ENCODE measurements around the gene PIEZO1. TPM values are rescaled to one million over a fixed set of nuclear protein-coding genes. Genes with fewer than 3 reads are reported as not detected.

The PIEZO1 gene
- polyA plus RNA-seq, 1 experiment = 139 TPM

DNA sequence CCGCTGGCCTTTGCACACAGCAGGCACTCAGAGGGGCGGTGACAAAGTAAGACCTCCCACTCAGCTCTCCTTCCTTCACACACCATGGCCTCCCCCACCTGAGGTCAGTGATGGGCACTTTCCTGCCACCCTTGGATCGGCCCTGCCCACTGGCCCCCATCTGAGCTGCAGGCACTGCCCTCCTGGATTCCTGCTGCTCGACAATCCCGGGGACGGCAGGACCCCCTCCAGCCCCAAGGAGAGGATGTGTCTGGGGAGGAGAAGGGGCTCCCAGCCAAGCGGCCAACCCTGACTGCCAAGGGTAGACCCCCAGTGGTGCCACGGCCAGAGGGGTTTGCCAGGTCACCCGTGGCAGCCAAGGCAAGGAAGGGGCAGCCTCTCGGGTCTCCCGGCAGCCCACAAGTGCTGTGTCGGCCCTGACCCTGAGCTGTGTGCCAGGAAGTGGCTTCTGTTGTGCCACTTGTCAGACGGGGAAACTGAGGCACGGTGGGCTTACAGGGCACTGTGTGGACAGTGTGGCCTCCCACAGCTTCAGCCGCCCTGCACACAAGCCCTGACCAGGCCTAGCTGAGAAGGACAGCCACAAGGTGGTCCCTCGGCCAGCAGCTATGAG is 22.7 kb downstream of the PIEZO1 start:
- TF ChIP-seq, protein P1, sequence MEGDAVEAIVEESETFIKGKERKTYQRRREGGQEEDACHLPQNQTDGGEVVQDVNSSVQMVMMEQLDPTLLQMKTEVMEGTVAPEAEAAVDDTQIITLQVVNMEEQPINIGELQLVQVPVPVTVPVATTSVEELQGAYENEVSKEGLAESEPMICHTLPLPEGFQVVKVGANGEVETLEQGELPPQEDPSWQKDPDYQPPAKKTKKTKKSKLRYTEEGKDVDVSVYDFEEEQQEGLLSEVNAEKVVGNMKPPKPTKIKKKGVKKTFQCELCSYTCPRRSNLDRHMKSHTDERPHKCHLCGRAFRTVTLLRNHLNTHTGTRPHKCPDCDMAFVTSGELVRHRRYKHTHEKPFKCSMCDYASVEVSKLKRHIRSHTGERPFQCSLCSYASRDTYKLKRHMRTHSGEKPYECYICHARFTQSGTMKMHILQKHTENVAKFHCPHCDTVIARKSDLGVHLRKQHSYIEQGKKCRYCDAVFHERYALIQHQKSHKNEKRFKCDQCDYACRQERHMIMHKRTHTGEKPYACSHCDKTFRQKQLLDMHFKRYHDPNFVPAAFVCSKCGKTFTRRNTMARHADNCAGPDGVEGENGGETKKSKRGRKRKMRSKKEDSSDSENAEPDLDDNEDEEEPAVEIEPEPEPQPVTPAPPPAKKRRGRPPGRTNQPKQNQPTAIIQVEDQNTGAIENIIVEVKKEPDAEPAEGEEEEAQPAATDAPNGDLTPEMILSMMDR (IDR thresholded peaks at IDR 0.05; ENCODE audit: insufficient read depth, low read depth, low read length) = no peak
- no peak for DNase-seq (ENCODE audit: low read depth)
- CTCF ChIA-PET = interaction anchor here (0.8 to 2.3 kb wide), 6 partner anchors 12 to 25 kb away, joined by 3 to 13 read pairs (median 5); no protein-coding TSS in a partner anchor
- H3K36me3 ChIP-seq (ENCODE audit: control insufficient read depth, insufficient read depth, low read length) = peaks cover 11% of the 10 kb centered on the region
- POLR2A ChIA-PET = no interaction called here
- H3K4me3 ChIP-seq (ENCODE audit: low read depth, low read length) = no peak overlapping the region
- H3K27me3 ChIP-seq (ENCODE audit: control insufficient read depth, insufficient read depth, low read length) = no peaks in the 10 kb centered on the region

DNA sequence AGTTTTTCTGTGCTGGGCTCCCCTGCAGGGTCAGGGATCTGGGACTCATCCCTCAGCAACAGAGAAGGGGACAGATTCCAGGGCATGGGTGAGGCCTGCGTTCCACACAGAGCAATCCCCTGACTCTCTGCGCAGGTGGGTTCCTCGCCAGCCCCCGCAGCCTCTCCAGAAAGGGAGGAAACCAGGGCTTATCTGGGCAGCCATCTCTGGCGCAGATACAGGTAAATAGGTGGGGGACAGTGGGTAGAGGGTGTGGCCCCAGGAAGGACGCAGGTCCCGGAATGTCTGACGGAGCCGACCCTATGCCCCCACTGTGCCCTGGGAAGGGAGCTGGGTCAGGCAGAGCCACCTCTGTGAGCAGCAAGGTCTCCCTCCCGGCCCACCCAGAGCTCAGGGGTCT is 23.2 kb downstream of the PIEZO1 start:
- ChIA-PET POLR2A (no interaction called here), CTCF (interaction anchor here (0.9 to 2.2 kb wide), 4 partner anchors 15 to 25 kb away, joined by 3 to 8 read pairs (median 5); no protein-coding TSS in a partner anchor)
- no peak overlapping the region for H3K4me3 ChIP-seq (ENCODE audit: low read depth, low read length)
- no peaks in the 10 kb centered on the region for H3K27me3 ChIP-seq (ENCODE audit: control insufficient read depth, insufficient read depth, low read length)
- no peak for DNase-seq (ENCODE audit: low read depth)
- H3K36me3 ChIP-seq (ENCODE audit: control insufficient read depth, insufficient read depth, low read length) = peaks cover 11% of the 10 kb centered on the region
- TF ChIP-seq, protein P1 (IDR thresholded peaks at IDR 0.05; ENCODE audit: insufficient read depth, low read depth, low read length) = no peak

DNA sequence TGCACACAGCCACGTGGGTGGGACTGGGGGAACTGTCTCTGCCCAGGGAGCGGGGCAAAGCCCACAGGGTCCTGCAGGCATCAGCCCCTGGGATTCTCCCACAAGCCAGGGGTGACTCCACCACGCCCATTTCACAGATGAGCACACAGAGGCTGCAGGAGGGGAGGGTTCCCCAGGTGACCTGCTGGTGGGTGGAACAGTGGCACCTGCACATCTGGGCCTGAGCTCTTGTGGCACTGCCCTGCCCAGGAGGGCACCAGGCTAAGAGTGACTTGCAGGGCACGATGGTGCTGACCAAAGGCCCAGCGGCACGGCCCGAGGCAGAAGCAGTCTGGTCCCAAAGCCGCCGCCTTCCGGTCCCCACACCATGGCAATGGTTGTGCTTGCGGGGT is 23.9 kb downstream of the PIEZO1 start:
- no peak for DNase-seq (ENCODE audit: low read depth)
- Histone ChIP-seq H3K4me3 (ENCODE audit: low read depth, low read length) (no peak overlapping the region), H3K27me3 (ENCODE audit: control insufficient read depth, insufficient read depth, low read length) (no peaks in the 10 kb centered on the region), H3K36me3 (ENCODE audit: control insufficient read depth, insufficient read depth, low read length) (peaks cover 11% of the 10 kb centered on the region)
- TF ChIP-seq, protein P1 (IDR thresholded peaks at IDR 0.05; ENCODE audit: insufficient read depth, low read depth, low read length) = no peak
- ChIA-PET CTCF (interaction anchor here (0.9 to 2.2 kb wide), 4 partner anchors 8 to 24 kb away, joined by 3 to 8 read pairs (median 5); no protein-coding TSS in a partner anchor), POLR2A (no interaction called here)

DNA sequence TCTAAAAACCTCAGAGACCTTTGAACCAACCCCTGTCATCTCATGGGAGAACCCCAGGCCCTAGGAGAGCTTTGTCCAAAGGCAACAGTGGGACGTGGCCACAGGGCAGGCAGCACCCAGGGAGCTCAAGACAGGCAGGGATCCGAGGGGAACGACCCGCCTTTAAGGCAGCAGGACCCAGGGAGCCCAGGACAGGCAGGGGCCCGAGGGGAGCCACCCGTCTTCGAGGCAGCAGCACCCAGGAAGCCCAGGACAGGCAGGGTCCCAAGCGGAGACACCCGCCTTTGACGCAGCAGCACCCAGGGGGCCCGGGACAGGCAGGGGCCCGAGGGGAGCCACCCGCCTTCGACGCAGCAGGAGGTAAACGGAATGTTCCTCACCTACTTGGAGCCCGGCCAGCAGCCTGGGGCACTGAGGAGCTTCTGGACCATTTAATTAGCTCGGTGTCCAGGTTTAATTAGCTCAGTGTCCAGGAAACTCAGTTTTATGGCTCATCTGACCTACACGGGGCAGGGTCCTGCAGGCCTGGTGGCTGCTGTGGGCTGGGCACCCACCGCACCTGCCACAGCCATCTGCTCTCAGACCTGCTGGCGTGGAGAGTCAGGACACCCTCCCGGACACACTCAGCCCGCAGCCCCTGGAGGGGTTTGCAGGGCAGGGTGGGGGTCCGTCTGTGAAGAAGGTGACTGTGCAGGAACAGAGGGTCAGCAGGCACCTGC is 24.4 kb downstream of the PIEZO1 start:
- Histone ChIP-seq H3K27me3 (ENCODE audit: control insufficient read depth, insufficient read depth, low read length) (no peaks in the 10 kb centered on the region), H3K36me3 (ENCODE audit: control insufficient read depth, insufficient read depth, low read length) (peaks cover 12% of the 10 kb centered on the region), H3K4me3 (ENCODE audit: low read depth, low read length) (no peak overlapping the region)
- POLR2A ChIA-PET = no interaction called here
- CTCF ChIA-PET = interaction anchor here (0.9 to 2.2 kb wide), 4 partner anchors 8 to 24 kb away, joined by 3 to 8 read pairs (median 5); no protein-coding TSS in a partner anchor
- no peak for DNase-seq (ENCODE audit: low read depth)
- TF ChIP-seq, protein P1 (IDR thresholded peaks at IDR 0.05; ENCODE audit: insufficient read depth, low read depth, low read length) = no peak

DNA sequence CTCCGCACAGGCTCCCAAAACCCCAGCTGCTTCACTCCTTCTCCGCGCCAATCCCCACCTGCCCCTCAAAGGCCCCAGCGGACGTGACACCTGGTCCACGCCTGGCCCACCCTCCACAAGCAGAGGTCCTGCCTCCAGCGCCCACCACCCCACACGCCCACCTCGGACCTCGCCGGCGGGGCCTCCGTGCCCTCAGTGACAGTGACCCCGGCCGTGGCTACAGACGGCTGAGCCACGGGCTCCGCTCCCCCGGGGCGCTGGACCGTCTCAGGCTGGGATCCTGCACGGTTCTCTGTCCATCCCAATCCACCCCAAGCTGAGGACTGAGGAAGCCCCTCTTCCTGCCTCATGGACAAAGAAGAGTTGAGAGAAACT is 25.1 kb downstream of the PIEZO1 start:
- ChIA-PET CTCF (interaction anchor here (0.9 to 2.2 kb wide), 3 partner anchors 9 to 23 kb away, joined by 3 to 8 read pairs (median 3); no protein-coding TSS in a partner anchor), POLR2A (no interaction called here)
- Histone ChIP-seq H3K36me3 (ENCODE audit: control insufficient read depth, insufficient read depth, low read length) (peaks cover 12% of the 10 kb centered on the region), H3K27me3 (ENCODE audit: control insufficient read depth, insufficient read depth, low read length) (no peaks in the 10 kb centered on the region), H3K4me3 (ENCODE audit: low read depth, low read length) (no peak overlapping the region)
- TF ChIP-seq, protein P1 (IDR thresholded peaks at IDR 0.05; ENCODE audit: insufficient read depth, low read depth, low read length) = no peak
- no peak for DNase-seq (ENCODE audit: low read depth)

Measured in BJ (cell line).